ENCODE measurements around the gene RBMS1. TPM values are rescaled to one million over a fixed set of nuclear protein-coding genes. Genes with fewer than 3 reads are reported as not detected.

Gene RBMS1
- polyA plus RNA-seq, 1 donor (not counting 4 experiments of a cell fraction or from before 2014, with no cell fraction given), result 89.1 TPM

- FAIRE-seq, result peak; percentile 59
- DNase-seq (ENCODE audit: low read depth, low spot score), result no peak
- H3K4me1 ChIP-seq (ENCODE audit: control insufficient read depth, extremely low read depth, insufficient read depth, low read length), result peaks cover 28% of the 10 kb centered on the region
- H4K20me1 ChIP-seq (ENCODE audit: control insufficient read depth, extremely low read depth, insufficient read depth, low read length), result peaks cover 8% of the 10 kb centered on the region
- no peak overlapping the region for H3K9ac ChIP-seq (ENCODE audit: control insufficient read depth, extremely low read depth, insufficient read depth, low read length)
- TF ChIP-seq EZH2 (IDR thresholded peaks at IDR 0.05; ENCODE audit: low read length), result no peak
- TF ChIP-seq, protein P1, sequence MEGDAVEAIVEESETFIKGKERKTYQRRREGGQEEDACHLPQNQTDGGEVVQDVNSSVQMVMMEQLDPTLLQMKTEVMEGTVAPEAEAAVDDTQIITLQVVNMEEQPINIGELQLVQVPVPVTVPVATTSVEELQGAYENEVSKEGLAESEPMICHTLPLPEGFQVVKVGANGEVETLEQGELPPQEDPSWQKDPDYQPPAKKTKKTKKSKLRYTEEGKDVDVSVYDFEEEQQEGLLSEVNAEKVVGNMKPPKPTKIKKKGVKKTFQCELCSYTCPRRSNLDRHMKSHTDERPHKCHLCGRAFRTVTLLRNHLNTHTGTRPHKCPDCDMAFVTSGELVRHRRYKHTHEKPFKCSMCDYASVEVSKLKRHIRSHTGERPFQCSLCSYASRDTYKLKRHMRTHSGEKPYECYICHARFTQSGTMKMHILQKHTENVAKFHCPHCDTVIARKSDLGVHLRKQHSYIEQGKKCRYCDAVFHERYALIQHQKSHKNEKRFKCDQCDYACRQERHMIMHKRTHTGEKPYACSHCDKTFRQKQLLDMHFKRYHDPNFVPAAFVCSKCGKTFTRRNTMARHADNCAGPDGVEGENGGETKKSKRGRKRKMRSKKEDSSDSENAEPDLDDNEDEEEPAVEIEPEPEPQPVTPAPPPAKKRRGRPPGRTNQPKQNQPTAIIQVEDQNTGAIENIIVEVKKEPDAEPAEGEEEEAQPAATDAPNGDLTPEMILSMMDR (optimal IDR thresholded peaks at IDR 0.05 in 1 of 3, IDR thresholded peaks at IDR 0.05 in 1 of 3, conservative IDR thresholded peaks at IDR 0.05 in 1 of 3; ENCODE audit: extremely low read depth in 1 of 3, insufficient read depth in 2 of 3, low read length in 3 of 3), result no peak
- no peak overlapping the region for H3K27ac ChIP-seq (ENCODE audit: control insufficient read depth, insufficient read depth, low read length)
- dilution Hi-C loops (cut with MboI; ENCODE audit: extremely low pct_ligation_motif_present, low sequenced_read_pairs), result no loop called here
- no peak overlapping the region for H3K4me3 ChIP-seq (ENCODE audit: control insufficient read depth in 2 of 3, extremely low read depth in 1 of 3, insufficient read depth in 2 of 3, low read depth in 1 of 3, low read length in 3 of 3)
- H3K27me3 ChIP-seq (ENCODE audit: control insufficient read depth, extremely low read depth, insufficient read depth, low read length), result no peaks in the 10 kb centered on the region
- H3K4me2 ChIP-seq (ENCODE audit: control insufficient read depth, extremely low read depth, insufficient read depth, low read depth, low read length), result no peak overlapping the region
- H3K9me3 ChIP-seq (ENCODE audit: control insufficient read depth, low read depth, low read length), result no peaks in the 10 kb centered on the region
- H2AFZ ChIP-seq (ENCODE audit: control insufficient read depth, low read length), result no peak overlapping the region
- peaks cover 1 to 4% of the 10 kb centered on the region in 2 experiments for H3K36me3 ChIP-seq (ENCODE audit: control insufficient read depth in 2 of 2, extremely low read depth in 1 of 2, insufficient read depth in 2 of 2, low read length in 2 of 2)
- H3K79me2 ChIP-seq (ENCODE audit: control insufficient read depth, insufficient read depth, low read length), result peaks cover 77% of the 10 kb centered on the region
- H3K9me1 ChIP-seq (ENCODE audit: control insufficient read depth, extremely low read depth, insufficient read depth, low read length), result no peaks in the 10 kb centered on the region
These were observed 137.1 kb downstream of the RBMS1 start for GRCh38 chr2:160356485-160356884.

DNA sequence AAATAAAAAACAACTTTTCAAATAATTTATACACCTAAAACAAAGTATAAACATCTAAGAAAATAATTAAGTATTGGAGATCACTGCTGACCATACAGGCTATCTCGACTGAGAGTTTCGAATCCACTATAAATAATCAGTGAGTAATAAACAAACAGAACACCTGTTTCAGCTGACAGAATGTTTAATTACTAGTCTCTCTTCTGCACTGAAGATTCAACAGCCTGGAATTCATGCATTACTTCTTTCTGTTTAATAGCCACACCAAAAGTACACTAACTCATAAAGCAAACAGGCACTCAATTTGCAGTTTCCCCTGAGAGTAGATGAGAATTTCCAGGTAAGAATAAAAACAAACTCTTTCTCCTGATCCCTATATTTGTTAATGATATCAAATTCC lies 138.5 kb downstream of the RBMS1 start:
- no peak for TF ChIP-seq EZH2 (IDR thresholded peaks at IDR 0.05; ENCODE audit: low read length)
- TF ChIP-seq, protein P1 (optimal IDR thresholded peaks at IDR 0.05 in 1 of 3, IDR thresholded peaks at IDR 0.05 in 1 of 3, conservative IDR thresholded peaks at IDR 0.05 in 1 of 3; ENCODE audit: extremely low read depth in 1 of 3, insufficient read depth in 2 of 3, low read length in 3 of 3), result no peak
- H3K9ac ChIP-seq (ENCODE audit: control insufficient read depth, extremely low read depth, insufficient read depth, low read length), result no peak overlapping the region
- H4K20me1 ChIP-seq (ENCODE audit: control insufficient read depth, extremely low read depth, insufficient read depth, low read length), result peaks cover 8% of the 10 kb centered on the region
- no peak for DNase-seq (ENCODE audit: low read depth, low spot score)
- H3K9me3 ChIP-seq (ENCODE audit: control insufficient read depth, low read depth, low read length), result no peaks in the 10 kb centered on the region
- no peak overlapping the region for H3K27ac ChIP-seq (ENCODE audit: control insufficient read depth, insufficient read depth, low read length)
- FAIRE-seq, result no peak
- peaks cover 74% of the 10 kb centered on the region for H3K79me2 ChIP-seq (ENCODE audit: control insufficient read depth, insufficient read depth, low read length)
- no peaks in the 10 kb centered on the region for H3K27me3 ChIP-seq (ENCODE audit: control insufficient read depth, extremely low read depth, insufficient read depth, low read length)
- dilution Hi-C loops (cut with MboI; ENCODE audit: extremely low pct_ligation_motif_present, low sequenced_read_pairs), result no loop called here
- no peaks in the 10 kb centered on the region for H3K9me1 ChIP-seq (ENCODE audit: control insufficient read depth, extremely low read depth, insufficient read depth, low read length)
- H3K4me3 ChIP-seq (ENCODE audit: control insufficient read depth in 2 of 3, extremely low read depth in 1 of 3, insufficient read depth in 2 of 3, low read depth in 1 of 3, low read length in 3 of 3), result no peak overlapping the region
- H3K36me3 ChIP-seq (ENCODE audit: control insufficient read depth in 2 of 2, extremely low read depth in 1 of 2, insufficient read depth in 2 of 2, low read length in 2 of 2), result peaks cover 0 to 4% of the 10 kb centered on the region in 2 experiments
- no peak overlapping the region for H2AFZ ChIP-seq (ENCODE audit: control insufficient read depth, low read length)
- H3K4me2 ChIP-seq (ENCODE audit: control insufficient read depth, extremely low read depth, insufficient read depth, low read depth, low read length), result no peak overlapping the region
- H3K4me1 ChIP-seq (ENCODE audit: control insufficient read depth, extremely low read depth, insufficient read depth, low read length), result peaks cover 31% of the 10 kb centered on the region

All from keratinocyte (primary cell).